Esophagus (tissue), 2 donors: ENCODE data around the gene CEND1. TPM values are rescaled to one million over a fixed set of nuclear protein-coding genes. Genes with fewer than 3 reads are reported as not detected.

Experiments
- H3K27ac ChIP-seq, 2 donors: one replicate each; pipeline ENCODE4 v1.5.1; 2013; ENCODE audit warnings: low read depth in 2 of 2, mild to moderate bottlenecking in 2 of 2, inconsistent platforms in 1 of 2, low read length in 1 of 2, moderate library complexity in 1 of 2
- H3K27me3 ChIP-seq, 2 donors: one replicate each; pipeline ENCODE4 v1.6.1; 2013; ENCODE audit warnings: low read length in 2 of 2, control low read depth in 1 of 2, mild to moderate bottlenecking in 1 of 2; ENCODE audit not compliant: insufficient read depth in 2 of 2, control insufficient read depth in 1 of 2
- H3K36me3 ChIP-seq, 2 donors: one replicate each; pipeline ENCODE4 v1.6.1; 2013; ENCODE audit warnings: low read length in 1 of 2; ENCODE audit not compliant: control insufficient read depth in 2 of 2, insufficient read depth in 2 of 2
- H3K4me1 ChIP-seq, 2 donors: one replicate each; pipeline ENCODE4 v1.6.1; 2013; ENCODE audit warnings: low read length in 1 of 2; ENCODE audit not compliant: control insufficient read depth in 2 of 2, insufficient read depth in 2 of 2
- H3K4me3 ChIP-seq, 2 donors: one replicate each; pipeline ENCODE4 v1.5.1; 2013; ENCODE audit warnings: low read length in 2 of 2, mild to moderate bottlenecking in 2 of 2, low read depth in 1 of 2, moderate library complexity in 1 of 2
- H3K9me3 ChIP-seq, 2 donors: one replicate each; pipeline ENCODE4 v1.6.1; 2013; ENCODE audit warnings: mild to moderate bottlenecking in 2 of 2, low read depth in 1 of 2, low read length in 1 of 2, moderate library complexity in 1 of 2; ENCODE audit not compliant: control insufficient read depth in 2 of 2, insufficient read depth in 1 of 2
- WGBS, 2 donors: extraction: QIAGEN DNeasy Blood & Tissue Kit; methylation state at CpG; one replicate each; pipeline ENCODE4 v1.1.7; 2013; 5-methylcytosine and 5-hydroxymethylcytosine counted together
- polyA plus RNA-seq, 2 donors: library from polyadenylated mRNA; stranded (reverse); fragments of 200-250 nt; gene quantifications; one replicate each; pipeline ENCODE4 v1.2.3, GENCODE V29; 2013
- donor health status: healthy with polysubstance abuse.
- donor health status: Bipolar disorder and iron deficiency.

Gene CEND1
- polyA plus RNA-seq, 2 donors = 0.10 to 0.12 TPM

- H3K9me3 ChIP-seq = no peaks in the 10 kb centered on the region
- peaks cover 0 to 12% of the 10 kb centered on the region in 2 donors for H3K36me3 ChIP-seq
- no peak overlapping the region for H3K4me3 ChIP-seq
- WGBS, 2 donors = 93% methylated on average over 47 to 49 of the region's 49 CpGs
- no peaks in the 10 kb centered on the region for H3K27me3 ChIP-seq
- no peak overlapping the region for H3K27ac ChIP-seq
- H3K4me1 ChIP-seq = peaks cover 6 to 21% of the 10 kb centered on the region in 2 donors
Measured at GRCh38 chr11:791658-792534, 2.0 kb upstream of the CEND1 start.

DNA sequence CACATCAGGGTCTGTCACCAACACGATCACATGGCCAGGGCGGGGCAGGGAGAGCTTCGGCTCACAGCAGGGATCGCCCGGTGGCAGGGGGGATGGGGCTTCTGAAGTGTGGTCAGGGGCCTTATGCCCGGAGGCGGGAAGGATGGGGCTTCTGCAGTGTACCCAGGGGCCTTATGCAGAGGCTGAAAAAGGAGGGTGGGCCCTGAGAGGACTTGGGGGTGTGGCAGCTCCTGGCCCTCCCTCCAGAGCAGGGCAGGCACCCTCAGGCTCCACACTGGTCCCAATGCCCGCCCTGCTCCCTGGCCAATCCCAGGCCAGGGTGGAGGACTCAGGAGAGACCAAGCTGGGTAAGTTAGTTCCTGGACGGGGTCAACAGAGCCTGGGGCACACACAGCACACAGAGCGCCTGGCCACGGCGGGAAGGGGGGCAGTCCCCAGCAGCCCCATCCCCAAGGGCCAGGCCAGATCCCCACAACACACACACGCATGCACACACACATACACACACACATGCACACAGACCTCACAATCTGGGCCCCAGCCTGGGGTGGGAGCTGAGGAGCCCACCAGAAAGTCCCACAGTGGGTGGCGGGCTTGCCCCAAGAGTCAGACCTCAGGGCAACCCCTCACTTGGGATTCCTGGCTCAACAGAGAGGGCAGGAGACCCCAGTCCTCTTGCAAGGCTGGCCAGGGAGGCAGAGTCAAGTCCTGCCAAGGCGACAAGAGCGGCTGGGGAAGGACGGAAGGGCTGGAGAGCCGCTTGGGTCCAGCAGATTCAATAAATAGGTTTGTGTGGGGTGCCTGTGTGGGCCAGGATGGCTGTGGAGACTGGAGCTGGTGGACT lies 1.1 kb upstream of the CEND1 start:
- Histone ChIP-seq H3K27ac (no peak overlapping the region), H3K9me3 (no peaks in the 10 kb centered on the region), H3K36me3 (peaks cover 0 to 12% of the 10 kb centered on the region in 2 donors), H3K4me3 (no peak overlapping the region), H3K4me1 (peaks cover 2 to 14% of the 10 kb centered on the region in 2 donors), H3K27me3 (no peaks in the 10 kb centered on the region)
- 67 to 68% methylated on average over 18 of the region's 18 CpGs for WGBS, 2 donors

DNA sequence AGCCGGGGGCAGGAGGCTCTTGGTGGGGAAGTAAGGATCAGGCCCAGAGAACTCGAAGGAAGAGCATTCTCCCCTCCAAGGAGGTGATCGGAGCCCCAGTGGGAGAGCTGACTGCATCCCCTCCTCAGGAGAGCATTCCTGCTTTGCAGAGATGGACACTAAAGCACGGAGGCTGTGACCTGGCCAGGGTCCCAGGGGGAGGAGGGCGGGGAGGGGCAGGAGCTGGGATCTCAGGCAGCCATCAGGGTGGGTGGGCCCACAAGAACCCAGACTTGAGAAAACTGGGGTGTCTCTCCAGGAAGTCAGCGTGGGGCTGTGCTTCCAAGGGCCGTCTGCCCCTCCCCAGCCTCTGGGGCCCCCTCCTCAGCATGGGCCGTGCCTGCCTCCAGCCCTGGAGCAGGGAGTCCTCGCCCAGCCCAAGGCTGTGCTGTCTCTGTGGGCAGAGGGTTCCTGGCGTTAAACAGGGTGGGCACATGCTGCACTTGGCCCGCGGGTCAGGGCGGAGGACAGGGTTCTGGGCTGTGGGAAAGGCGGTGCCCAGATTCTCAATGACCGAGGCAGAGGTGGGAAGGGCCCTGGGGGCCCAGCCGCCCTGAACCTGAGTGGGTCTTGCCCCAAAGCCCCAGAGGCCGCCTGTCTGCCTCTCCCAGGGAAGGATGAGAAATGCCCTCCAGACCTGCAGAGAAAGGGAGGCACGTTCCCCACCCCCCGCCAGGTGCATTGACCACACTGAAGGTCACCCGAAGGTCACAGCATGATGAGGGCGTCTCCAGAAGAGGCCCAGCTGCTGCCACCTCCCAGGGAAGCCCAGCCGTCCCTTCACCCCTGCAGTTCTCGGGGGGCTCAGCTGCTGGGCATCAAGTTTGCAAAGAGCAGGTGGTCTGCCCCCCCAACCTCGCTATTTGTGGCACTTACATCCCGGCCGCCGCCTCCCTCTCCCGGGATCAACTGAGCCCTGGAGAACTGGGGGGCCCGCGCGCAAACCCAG lies 643 bp downstream of the CEND1 start:
- H3K4me3 ChIP-seq = no peak overlapping the region
- 24 to 25% methylated on average over 31 of the region's 31 CpGs for WGBS, 2 donors

GRCh38 chr11:788009-788640 lies 1.8 kb downstream of the CEND1 start:
- H3K36me3 ChIP-seq = peaks cover 0 to 8% of the 10 kb centered on the region in 2 donors
- no peaks in the 10 kb centered on the region for H3K27me3 ChIP-seq
- WGBS, 2 donors = 58 to 62% methylated on average over 26 to 28 of the region's 28 CpGs
- H3K4me3 ChIP-seq = no peak overlapping the region
- no peaks in the 10 kb centered on the region for H3K9me3 ChIP-seq
- H3K4me1 ChIP-seq = peaks cover 0 to 4% of the 10 kb centered on the region in 2 donors
- no peak overlapping the region for H3K27ac ChIP-seq

More for the DNA sequence above, 643 bp downstream of the CEND1 start:
- no peaks in the 10 kb centered on the region for H3K9me3 ChIP-seq
- no peaks in the 10 kb centered on the region for H3K4me1 ChIP-seq
- no peak overlapping the region for H3K27ac ChIP-seq
- H3K36me3 ChIP-seq = peaks cover 0 to 12% of the 10 kb centered on the region in 2 donors
- H3K27me3 ChIP-seq = no peaks in the 10 kb centered on the region

- no peaks in the 10 kb centered on the region for H3K9me3 ChIP-seq
- no peak overlapping the region for H3K4me3 ChIP-seq
- no peak overlapping the region for H3K27ac ChIP-seq
- no peaks in the 10 kb centered on the region for H3K27me3 ChIP-seq
- WGBS, 2 donors = 84 to 90% methylated on average over 23 to 24 of the region's 24 CpGs
- peaks cover 0 to 5% of the 10 kb centered on the region in 2 donors for H3K36me3 ChIP-seq
- H3K4me1 ChIP-seq = peaks cover 0 to 8% of the 10 kb centered on the region in 2 donors
Measured at GRCh38 chr11:787084-787675, 2.7 kb downstream of the CEND1 start.

- H3K36me3 ChIP-seq = peaks cover 0 to 2% of the 10 kb centered on the region in 2 donors
- no peak overlapping the region for H3K27ac ChIP-seq
- WGBS, 2 donors = 76 to 78% methylated on average over 23 to 24 of the region's 24 CpGs
- H3K4me1 ChIP-seq = peaks cover 0 to 12% of the 10 kb centered on the region in 2 donors
- no peaks in the 10 kb centered on the region for H3K9me3 ChIP-seq
- no peaks in the 10 kb centered on the region for H3K27me3 ChIP-seq
- no peak overlapping the region for H3K4me3 ChIP-seq
Measured at GRCh38 chr11:786235-787083, 3.4 kb downstream of the CEND1 start.

DNA sequence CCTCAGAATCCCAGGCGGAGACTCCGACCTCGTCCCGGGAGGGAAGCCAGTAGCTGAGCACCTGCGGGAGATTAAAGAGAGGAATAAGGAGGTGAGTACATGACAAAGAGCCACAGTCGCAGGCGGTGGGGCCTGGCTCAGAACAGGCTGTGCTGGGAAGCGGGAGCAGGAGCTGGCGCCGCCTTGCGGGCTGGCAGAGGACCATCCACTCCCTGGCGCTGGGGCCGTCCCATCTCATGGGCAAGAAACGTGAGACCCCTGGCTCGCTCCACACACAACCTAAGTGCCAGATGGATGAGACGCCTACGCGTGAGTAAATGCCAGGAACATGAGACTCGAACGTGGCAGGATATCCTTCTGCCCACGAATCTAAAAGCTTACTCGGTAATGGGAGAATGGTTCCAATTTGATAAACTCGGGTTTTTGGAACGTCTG lies 6.3 kb downstream of the CEND1 start:
- peaks cover 0 to 11% of the 10 kb centered on the region in 2 donors for H3K36me3 ChIP-seq
- H3K4me1 ChIP-seq = peaks cover 0 to 20% of the 10 kb centered on the region in 2 donors
- H3K27me3 ChIP-seq = no peaks in the 10 kb centered on the region
- no peak overlapping the region for H3K4me3 ChIP-seq
- WGBS, 2 donors = 17 to 25% methylated on average over 24 of the region's 24 CpGs
- no peaks in the 10 kb centered on the region for H3K9me3 ChIP-seq
- H3K27ac ChIP-seq = peak overlapping the region in 1 of 2 donors; percentile 23
